Activated effector memory CD4-positive, alpha-beta T cell treated with Interleukin-2 at 50 U/mL for 16 hours (primary cell): Measurements from ENCODE around the gene RAP1B.

Source experiments
- DNase-seq: peaks from one replicate; pipeline ENCODE4 v3.0.0-alpha.2; 2020

RAP1B gene

GRCh38 chr12:68612202-68612601 lies 1.5 kb downstream of the RAP1B start:
- DNase-seq, result no peak

DNA sequence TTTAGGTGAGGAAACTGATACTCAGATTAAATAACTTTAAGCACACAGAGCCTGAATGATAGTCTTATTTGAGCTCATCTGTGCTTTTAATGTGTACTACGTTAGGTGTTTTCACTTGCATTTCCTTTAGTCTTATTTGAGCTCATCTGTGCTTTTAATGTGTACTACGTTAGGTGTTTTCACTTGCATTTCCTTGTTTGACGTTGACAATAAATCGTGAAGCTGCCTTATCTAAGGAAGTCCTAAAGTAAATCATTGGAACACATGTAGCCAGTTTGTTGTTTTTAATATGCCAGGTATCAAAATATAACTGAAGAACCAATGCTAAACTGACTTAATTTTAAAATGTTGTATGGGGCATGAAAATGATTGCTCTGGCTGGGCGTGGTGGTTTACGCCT lies 2.0 kb downstream of the RAP1B start:
- DNase-seq, result no peak

GRCh38 chr12:68613209-68613904 lies 2.7 kb downstream of the RAP1B start:
- DNase-seq, result peak; percentile 9

DNA sequence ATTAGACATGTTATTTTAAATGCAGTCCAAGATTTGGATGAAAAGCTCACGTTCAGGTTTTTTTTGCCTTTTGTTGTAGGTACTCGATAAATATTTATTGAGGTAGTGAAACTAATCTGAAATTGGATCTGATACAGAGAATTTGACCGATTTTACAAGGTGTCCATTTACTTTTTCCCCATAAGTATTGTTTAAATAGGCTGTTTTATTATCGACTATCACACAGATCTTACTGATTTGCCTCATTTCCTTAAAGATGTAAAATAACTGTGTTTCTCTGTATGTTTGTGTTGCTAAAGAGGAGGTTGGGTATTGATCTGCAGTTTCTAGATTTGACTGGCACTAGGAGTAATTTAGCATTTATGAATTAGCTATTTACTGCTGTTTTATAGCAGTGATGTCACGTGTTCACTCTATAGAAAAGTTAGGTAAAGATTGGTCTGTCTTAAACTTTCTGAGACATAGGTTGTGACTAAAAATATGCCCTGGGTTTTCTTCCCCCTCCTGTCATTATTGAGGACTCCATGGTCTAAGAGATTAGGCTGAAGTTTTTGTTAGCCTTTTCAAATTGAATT lies 3.5 kb downstream of the RAP1B start:
- no peak for DNase-seq

DNA sequence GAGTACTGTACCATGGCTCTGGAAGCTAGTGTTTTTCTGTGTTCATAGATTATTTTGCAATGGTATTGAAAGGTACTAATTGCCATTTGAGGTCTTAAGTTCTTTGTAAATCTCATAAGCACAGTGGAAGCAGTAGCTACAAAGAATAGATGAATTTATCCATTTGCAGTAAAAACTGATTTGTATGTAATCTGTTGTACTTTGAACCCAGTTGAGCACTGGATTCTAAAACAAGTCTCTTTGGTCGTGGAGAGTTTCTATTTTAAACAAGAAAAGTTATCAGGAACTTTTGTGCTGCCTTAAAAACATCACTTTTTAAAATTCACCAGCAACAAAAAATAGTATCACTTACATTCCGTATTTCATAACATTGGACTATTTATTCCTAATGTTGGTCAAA lies 4.1 kb downstream of the RAP1B start:
- DNase-seq, result no peak

DNA sequence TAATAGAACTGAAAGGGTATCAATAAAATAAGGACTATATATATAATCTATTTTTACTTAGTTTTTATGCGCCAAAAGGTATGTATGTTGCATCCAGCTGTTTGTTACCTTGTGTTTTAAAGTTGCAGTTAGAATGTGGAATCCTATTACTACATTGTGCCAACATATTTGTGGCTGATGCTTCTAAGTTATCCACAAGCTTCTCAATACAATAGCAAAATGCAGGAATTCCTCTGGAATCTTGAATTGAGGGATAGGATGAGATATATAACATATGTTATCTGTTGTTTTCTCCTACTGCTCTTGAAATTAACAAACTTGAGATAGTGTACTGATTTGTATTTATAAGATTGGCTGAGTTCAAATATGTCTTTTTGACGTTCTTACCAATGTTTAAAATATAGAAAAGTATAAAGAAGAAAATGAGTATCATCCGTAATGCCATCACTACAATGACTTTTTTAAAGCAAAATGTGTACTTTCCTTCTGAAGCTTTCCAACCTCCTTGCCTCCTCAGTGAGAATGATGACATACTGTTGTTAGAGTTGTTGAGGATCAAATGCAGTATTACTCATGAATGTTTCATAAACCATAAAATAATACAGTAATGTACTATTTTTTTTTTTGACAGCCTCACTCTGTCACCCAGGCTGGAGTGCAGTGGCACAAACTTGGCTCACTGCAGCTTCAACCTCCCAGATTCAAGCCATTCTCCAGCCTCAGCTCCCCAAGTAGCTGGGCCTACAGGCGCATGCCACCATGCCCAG lies 6.6 kb downstream of the RAP1B start:
- no peak for DNase-seq

DNA sequence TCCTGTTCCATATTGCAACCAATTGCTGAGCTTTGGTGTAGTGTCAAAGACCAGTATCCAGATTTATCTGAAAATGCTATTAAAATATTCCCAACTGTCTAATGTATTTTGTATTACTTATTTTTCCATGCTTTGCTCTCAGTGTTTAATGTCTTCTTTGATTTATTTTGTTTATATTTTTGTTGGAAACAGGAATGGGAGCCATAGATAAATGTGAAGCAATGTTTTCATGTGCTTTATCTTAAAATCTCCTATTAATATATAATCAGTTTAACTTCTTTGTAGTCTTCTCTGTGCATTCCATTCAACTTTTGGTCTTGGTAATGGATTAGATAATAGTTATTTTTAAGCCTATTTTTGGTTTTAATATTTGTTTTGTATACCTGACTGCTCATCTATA lies 8.8 kb downstream of the RAP1B start:
- DNase-seq, result no peak

GRCh38 chr12:68620519-68621471 lies 10.1 kb downstream of the RAP1B start:
- no peak for DNase-seq

- DNase-seq, result no peak
Observed at GRCh38 chr12:68621472-68622081, 10.9 kb downstream of the RAP1B start.

DNA sequence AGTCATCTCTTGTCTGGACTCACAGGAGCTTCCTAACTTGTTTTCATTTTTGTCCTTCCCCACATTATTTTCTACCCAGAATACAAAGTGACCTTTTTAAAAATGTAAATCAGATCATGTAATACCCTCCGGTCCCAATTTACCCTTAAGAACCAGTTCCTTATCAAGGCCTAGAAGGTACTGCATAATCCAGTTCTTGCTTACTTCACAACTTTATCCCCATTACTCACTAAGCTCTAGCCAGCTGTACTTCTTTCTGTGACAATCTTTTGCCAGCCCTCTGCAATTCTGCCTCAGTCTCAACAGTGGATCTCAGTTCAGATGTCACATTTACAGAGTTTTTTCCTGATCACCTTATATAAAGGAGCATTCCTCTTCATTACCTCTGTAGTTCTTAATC lies 11.6 kb downstream of the RAP1B start:
- no peak for DNase-seq

- DNase-seq, result no peak
Observed at GRCh38 chr12:68623059-68623458, 12.4 kb downstream of the RAP1B start.

- no peak for DNase-seq
Observed at GRCh38 chr12:68623984-68624383, 13.3 kb downstream of the RAP1B start.

DNA sequence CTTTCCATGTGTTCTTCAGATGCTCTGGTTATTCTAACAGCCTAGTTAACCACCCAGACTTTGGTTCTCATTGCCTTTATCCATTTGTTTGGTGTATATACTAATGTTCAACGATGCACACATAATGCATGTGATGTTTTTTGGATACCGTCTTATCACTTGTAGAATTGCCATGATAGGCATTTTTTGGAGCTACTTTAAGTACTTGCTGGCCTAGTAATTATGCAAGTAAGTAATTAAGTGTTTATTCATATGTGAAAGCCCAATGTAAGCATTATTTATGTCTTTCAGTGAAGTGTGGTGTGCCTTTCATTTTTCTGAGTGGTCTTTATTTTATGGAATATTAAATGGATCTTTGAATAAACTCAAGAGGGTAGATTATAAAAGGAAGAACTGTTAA lies 14.2 kb downstream of the RAP1B start:
- DNase-seq, result no peak

DNA sequence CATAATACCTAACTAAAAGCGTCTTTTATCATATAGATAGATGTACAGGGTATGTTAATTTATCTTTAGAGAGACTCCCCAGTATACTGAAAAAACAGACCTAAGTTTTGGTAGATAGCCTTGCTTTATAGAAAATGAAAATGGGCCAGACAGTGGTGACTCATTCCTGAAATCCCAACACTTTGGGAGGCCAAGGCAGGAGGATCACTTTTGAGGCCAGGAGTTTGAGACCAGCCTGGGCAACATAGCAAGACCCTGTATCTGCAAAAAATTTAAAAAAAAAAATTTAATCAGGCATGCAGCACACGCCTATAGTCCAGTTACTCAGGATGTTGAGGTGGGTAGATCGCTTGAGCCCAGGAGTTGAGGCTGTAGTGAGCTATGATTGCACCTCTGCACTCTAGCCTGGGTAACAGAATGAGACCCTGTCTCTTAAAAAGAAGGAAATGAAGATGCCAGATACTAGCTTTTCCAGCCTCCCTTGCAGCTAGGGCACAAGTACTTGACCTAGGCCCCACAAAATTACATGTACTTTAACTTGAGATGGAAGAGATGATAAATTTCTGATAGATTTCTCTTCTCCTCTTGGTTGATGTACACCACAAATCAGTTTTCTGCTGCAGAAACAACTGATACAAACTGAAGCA lies 17.1 kb downstream of the RAP1B start:
- DNase-seq, result no peak

DNA sequence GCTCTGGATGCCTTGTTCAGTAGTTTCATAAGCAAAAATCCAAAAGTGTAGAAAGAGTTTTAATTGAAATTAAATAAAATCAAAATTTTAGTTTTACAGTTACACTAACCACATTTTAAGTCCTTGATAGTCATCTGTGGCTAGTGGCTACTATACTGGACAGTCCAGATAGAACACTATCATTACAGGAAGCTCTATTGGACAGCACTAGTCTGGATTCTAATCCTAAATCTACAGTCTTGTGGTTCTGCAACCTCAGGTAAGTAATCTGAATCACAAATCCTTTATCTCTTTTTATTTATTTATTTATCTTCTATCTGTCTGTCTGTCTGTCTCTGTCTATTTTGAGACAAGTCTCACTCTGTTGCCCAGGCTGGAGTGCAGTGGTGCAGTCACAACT lies 18.0 kb downstream of the RAP1B start:
- no peak for DNase-seq

GRCh38 chr12:68630050-68630449 lies 19.4 kb downstream of the RAP1B start:
- no peak for DNase-seq

- no peak for DNase-seq
Observed at GRCh38 chr12:68630598-68630997, 19.9 kb downstream of the RAP1B start.

DNA sequence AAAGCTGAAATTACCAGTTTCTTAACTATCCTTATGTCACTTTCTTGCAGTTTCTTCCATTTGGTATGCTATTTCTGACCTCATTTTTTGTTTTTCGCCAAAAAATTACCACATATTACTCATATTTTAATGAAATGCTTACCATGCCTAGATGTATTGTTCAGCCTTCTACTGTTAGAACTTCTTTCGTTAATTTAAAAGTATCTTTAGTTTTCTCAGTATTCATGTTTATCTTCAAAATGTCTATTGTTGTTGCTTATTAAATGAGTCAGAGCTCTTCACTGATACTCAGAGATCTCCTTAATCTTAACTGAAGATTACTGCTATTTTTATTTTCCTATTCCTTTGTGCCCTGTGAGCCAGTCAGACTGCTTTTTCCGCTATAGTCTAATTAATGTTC lies 20.5 kb downstream of the RAP1B start:
- no peak for DNase-seq

DNA sequence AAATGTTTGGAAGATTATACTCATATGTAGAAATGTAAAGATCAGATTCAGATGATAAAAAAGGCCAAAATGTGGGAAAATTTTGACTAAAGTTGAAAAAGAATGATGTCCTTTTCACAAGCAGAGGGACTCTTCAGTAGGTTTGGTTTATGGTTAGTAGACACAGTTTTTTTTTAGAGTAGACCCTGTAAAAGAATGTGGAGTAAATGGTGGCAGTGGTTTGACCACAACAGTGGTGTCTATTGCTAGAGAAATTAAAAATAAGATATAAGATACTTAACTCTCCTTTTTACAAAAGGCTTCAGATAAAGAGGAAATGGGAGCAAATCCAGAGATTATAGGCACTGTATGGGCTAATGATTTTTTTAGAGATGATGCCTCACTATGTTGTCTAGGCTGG lies 21.8 kb downstream of the RAP1B start:
- DNase-seq, result no peak

DNA sequence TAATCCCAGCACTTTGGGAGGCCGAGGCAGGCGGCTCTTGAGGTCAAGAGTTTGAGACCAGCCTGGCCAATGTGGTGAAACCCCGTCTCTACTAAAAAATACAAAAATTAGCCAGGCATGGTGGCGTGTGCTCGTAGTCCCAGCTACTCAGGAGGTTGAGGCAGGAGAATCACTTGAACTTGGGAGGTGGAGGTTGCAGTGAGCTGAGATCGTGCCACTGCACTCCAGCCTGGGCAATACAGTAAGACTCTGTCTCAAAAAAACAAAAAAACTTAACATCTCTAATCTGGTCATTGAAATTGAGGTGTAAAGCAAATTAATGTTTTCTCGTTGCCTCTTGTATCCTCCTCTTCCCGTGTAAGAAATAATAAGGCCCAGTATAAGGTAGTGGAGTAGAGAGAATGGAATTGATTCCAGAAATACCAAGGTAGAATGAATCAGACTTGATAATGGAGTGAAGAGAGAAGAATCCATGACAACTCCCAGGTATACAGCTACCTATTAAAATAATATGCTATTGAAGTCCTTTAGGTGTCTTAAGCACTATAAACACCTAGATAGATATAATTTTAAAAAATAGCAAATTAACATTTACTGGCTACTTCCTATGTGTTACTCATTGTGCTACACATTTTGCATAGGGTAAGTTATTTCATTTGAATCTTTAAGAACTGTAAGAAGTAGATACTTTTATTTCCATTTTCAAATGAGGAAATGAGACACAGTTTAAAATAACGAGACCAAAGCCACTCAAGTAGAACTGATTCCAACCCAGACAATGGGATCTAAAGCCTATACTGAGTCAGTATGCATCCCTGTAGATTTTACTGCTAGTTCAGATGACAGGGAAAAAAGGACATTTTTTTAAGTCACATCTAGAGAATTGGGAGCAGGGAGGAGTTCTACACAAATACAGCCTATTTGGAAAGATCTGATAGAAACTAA lies 23.2 kb downstream of the RAP1B start:
- DNase-seq, result no peak

DNA sequence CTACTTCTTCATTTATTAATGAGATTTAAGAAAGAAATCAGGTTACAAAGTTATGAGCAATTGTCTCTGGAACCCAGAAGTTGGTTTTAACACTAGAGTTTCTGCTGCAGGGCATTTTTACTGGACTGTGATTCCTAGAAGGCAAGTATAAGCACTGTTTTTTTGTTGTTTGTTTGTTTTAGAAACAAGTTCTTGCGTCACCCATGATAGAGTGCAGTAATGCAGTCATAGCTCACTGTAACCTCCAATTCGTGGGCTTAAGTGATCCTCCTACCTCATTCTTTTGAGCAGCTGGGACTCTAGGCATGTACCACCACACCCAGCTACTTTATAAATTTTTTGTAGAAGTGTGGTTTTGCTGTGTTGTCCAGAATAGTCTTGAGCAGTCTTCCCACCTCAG lies 25.6 kb downstream of the RAP1B start:
- no peak for DNase-seq
